WTC11 (cell line): ENCODE data around the gene UCHL1. TPM values are rescaled to one million over a fixed set of nuclear protein-coding genes. Genes with fewer than 3 reads are reported as not detected.

Experiments
- ATAC-seq: fragments of 200-7000 bp; cut with Tn5 transposase; 2 replicates; pipeline ENCODE4 v1.10.0; 2021; ENCODE audit warnings: mild to moderate bottlenecking, moderate library complexity
- CTCF ChIA-PET: fragments of 300-600 bp; sonication (Branson Sonifier 250); formaldehyde crosslinking; loops from one replicate; lab custom pipeline; 2021; ENCODE audit warnings: antibody characterized with exemption; lab: Charles Lee
- POLR2A ChIA-PET: fragments of 350-600 bp; sonication (Branson Sonifier 250); formaldehyde crosslinking; loops from one replicate; lab custom pipeline; 2021; ENCODE audit warnings: antibody characterized with exemption; lab: Charles Lee
- DNase-seq: peaks from one replicate; pipeline ENCODE4 v3.0.0; 2021; ENCODE audit warnings: low spot score
- H3K27ac Mint-ChIP-seq: 2 replicates; pipeline ENCODE4 v1.8.0; 2021; ENCODE audit warnings: mixed read lengths
- H3K27me3 Mint-ChIP-seq: 2 replicates; pipeline ENCODE4 v1.8.0; 2021; ENCODE audit warnings: low read depth, mild to moderate bottlenecking, moderate library complexity, mixed read lengths
- H3K36me3 Mint-ChIP-seq: 2 replicates; pipeline ENCODE4 v1.8.0; 2021; ENCODE audit warnings: mixed read lengths
- H3K4me1 Mint-ChIP-seq: 2 replicates; pipeline ENCODE4 v1.8.0; 2022; ENCODE audit warnings: mixed read lengths
- H3K4me3 Mint-ChIP-seq: 2 replicates; pipeline ENCODE4 v1.8.0; 2021; ENCODE audit warnings: mild to moderate bottlenecking, moderate library complexity, mixed read lengths
- H3K9me3 Mint-ChIP-seq: 2 replicates; pipeline ENCODE4 v1.8.0; 2021; ENCODE audit warnings: mixed read lengths
- ARID4B ChIP-seq: sonication (generic); formaldehyde crosslinking; IDR thresholded peaks from 2 replicates; pipeline ENCODE4 v1.8.0; 2023; ENCODE audit warnings: missing genetic modification reagents, mild to moderate bottlenecking, borderline replicate concordance
- ATF3 ChIP-seq: sonication (generic); formaldehyde crosslinking; conservative IDR thresholded peaks from 2 replicates; pipeline ENCODE4 v1.8.1; 2022; ENCODE audit warnings: mild to moderate bottlenecking, missing genetic modification reagents
- CBFB ChIP-seq: sonication (generic); formaldehyde crosslinking; IDR thresholded peaks from 2 replicates; pipeline ENCODE4 v1.8.1; 2022; ENCODE audit warnings: mild to moderate bottlenecking, low read depth, missing genetic modification reagents
- CREM ChIP-seq: sonication (generic); formaldehyde crosslinking; IDR thresholded peaks from 2 replicates; pipeline ENCODE4 v1.8.1; 2022; ENCODE audit warnings: mild to moderate bottlenecking, missing genetic modification reagents, moderate library complexity
- FOXJ3 ChIP-seq: sonication (generic); formaldehyde crosslinking; IDR thresholded peaks from 2 replicates; pipeline ENCODE4 v1.9.0; 2021; ENCODE audit warnings: missing genetic modification reagents, mild to moderate bottlenecking, borderline replicate concordance
- GRHL2 ChIP-seq: fragments of 250-450 bp; sonication (Bioruptor Pico); IDR thresholded peaks from 2 replicates; pipeline ENCODE4 v1.8.0; 2022; ENCODE audit warnings: mild to moderate bottlenecking, moderate library complexity; ENCODE audit not compliant: insufficient replicate concordance, severe bottlenecking
- JAZF1 ChIP-seq: fragments of 250-450 bp; sonication (Bioruptor Pico); IDR thresholded peaks from 2 replicates; pipeline ENCODE4 v1.9.0; 2021; ENCODE audit warnings: moderate library complexity, mild to moderate bottlenecking, inconsistent platforms
- JUN ChIP-seq: sonication (generic); formaldehyde crosslinking; IDR thresholded peaks from 2 replicates; pipeline ENCODE4 v1.8.0; 2023; ENCODE audit warnings: mild to moderate bottlenecking, missing genetic modification reagents
- MYBL2 ChIP-seq: sonication (generic); formaldehyde crosslinking; IDR thresholded peaks from 2 replicates; pipeline ENCODE4 v1.8.1; 2023; ENCODE audit warnings: mild to moderate bottlenecking, moderate library complexity, missing genetic modification reagents
- NFATC4 ChIP-seq: fragments of 250-450 bp; sonication (Bioruptor Pico); IDR thresholded peaks from 2 replicates; pipeline ENCODE4 v1.9.0; 2021; ENCODE audit warnings: mild to moderate bottlenecking
- PRDM15 ChIP-seq: sonication (generic); formaldehyde crosslinking; IDR thresholded peaks from 2 replicates; pipeline ENCODE4 v1.8.0; 2022; ENCODE audit warnings: missing genetic modification reagents
- PRRX2 ChIP-seq: fragments of 250-450 bp; sonication (Bioruptor Pico); IDR thresholded peaks from 2 replicates; pipeline ENCODE4 v1.8.0; 2021; ENCODE audit warnings: mild to moderate bottlenecking
- SP1 ChIP-seq: sonication (generic); formaldehyde crosslinking; conservative IDR thresholded peaks from 2 replicates; pipeline ENCODE4 v1.8.1; 2022; ENCODE audit warnings: missing genetic modification reagents
- USF2 ChIP-seq: sonication (generic); formaldehyde crosslinking; IDR thresholded peaks from 2 replicates; pipeline ENCODE4 v1.8.1; 2023; ENCODE audit warnings: mild to moderate bottlenecking, missing genetic modification reagents, moderate library complexity
- ZNF232 ChIP-seq: sonication (generic); formaldehyde crosslinking; IDR thresholded peaks from 2 replicates; pipeline ENCODE4 v1.8.0; 2022; ENCODE audit warnings: mild to moderate bottlenecking, missing genetic modification reagents
- total RNA-seq: library from RNA; stranded (reverse); gene quantifications from 3 replicates; pipeline ENCODE4 v1.2.3, GENCODE V29; 2021
- TF ChIP-seq, protein P1 (sequence below): sonication (generic); formaldehyde crosslinking; IDR thresholded peaks from 2 replicates; pipeline ENCODE4 v1.8.0; 2022; ENCODE audit warnings: mild to moderate bottlenecking, missing genetic modification reagents
- TF ChIP-seq, protein P2 (sequence below): sonication (generic); formaldehyde crosslinking; IDR thresholded peaks from 2 replicates; pipeline ENCODE4 v1.8.0; 2022; ENCODE audit warnings: mild to moderate bottlenecking, missing genetic modification reagents
- TF ChIP-seq, protein P3 (sequence below): fragments of 250-450 bp; sonication (Bioruptor Pico); conservative IDR thresholded peaks from 2 replicates; pipeline ENCODE4 v1.9.0; 2021; ENCODE audit warnings: mild to moderate bottlenecking
- TF ChIP-seq, protein P4 (sequence below): fragments of 250-450 bp; sonication (Bioruptor Pico); IDR thresholded peaks from 2 replicates; pipeline ENCODE4 v1.9.0; 2021; ENCODE audit warnings: moderate library complexity, mild to moderate bottlenecking, inconsistent platforms, borderline replicate concordance
- TF ChIP-seq, protein P5 (sequence below): sonication (generic); formaldehyde crosslinking; IDR thresholded peaks from 2 replicates; pipeline ENCODE4 v1.8.1; 2022; ENCODE audit warnings: low read depth, missing genetic modification reagents, borderline replicate concordance

The UCHL1 gene
- total RNA-seq, 1 experiment from 2014 or later = 548 TPM

DNA sequence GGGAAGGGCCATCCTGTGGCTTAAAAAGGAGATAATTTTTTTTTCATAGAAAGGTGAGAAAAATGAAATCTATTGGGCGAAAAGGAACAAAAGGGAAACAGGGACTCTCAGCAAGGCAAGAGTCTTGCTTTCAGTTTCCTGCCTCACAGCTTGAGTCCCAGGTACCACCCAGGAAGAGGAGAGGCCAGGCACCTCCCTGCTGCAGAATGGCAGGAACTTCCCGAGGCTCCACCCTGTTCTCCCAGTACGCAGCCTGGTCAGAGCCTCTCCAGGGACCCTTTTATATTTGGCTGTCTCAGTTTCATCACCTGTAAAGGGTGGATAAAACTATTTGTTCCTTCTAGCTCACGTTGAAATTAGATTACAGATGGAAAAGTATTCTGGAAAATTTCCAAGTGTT, 33.8 kb downstream of the UCHL1 start:
- H3K4me1 Mint-ChIP-seq = no peaks in the 10 kb centered on the region
- ChIA-PET CTCF (interaction anchor here (0.8 to 1.0 kb wide), 2 partner anchors 15 to 382 kb away, joined by 3 read pairs; no protein-coding TSS in a partner anchor), POLR2A (no interaction called here)
- 0 out of 2 replicates have a peak, but pooled peaks cover 2% of the 10 kb centered on the region for H3K27me3 Mint-ChIP-seq
- TF ChIP-seq, protein P1, sequence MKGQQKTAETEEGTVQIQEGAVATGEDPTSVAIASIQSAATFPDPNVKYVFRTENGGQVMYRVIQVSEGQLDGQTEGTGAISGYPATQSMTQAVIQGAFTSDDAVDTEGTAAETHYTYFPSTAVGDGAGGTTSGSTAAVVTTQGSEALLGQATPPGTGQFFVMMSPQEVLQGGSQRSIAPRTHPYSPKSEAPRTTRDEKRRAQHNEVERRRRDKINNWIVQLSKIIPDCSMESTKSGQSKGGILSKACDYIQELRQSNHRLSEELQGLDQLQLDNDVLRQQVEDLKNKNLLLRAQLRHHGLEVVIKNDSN (CRISPR knock-in tag) = no peak
- TF ChIP-seq ATF3 (CRISPR knock-in tag) = no peak
- no peak for TF ChIP-seq CREM (CRISPR knock-in tag)
- no peak for TF ChIP-seq SP1
- no peak for TF ChIP-seq PRDM15 (CRISPR knock-in tag)
- TF ChIP-seq USF2 (CRISPR knock-in tag) = no peak
- TF ChIP-seq ZNF232 (CRISPR knock-in tag) = no peak
- TF ChIP-seq FOXJ3 (CRISPR knock-in tag) = no peak
- TF ChIP-seq, protein P2, sequence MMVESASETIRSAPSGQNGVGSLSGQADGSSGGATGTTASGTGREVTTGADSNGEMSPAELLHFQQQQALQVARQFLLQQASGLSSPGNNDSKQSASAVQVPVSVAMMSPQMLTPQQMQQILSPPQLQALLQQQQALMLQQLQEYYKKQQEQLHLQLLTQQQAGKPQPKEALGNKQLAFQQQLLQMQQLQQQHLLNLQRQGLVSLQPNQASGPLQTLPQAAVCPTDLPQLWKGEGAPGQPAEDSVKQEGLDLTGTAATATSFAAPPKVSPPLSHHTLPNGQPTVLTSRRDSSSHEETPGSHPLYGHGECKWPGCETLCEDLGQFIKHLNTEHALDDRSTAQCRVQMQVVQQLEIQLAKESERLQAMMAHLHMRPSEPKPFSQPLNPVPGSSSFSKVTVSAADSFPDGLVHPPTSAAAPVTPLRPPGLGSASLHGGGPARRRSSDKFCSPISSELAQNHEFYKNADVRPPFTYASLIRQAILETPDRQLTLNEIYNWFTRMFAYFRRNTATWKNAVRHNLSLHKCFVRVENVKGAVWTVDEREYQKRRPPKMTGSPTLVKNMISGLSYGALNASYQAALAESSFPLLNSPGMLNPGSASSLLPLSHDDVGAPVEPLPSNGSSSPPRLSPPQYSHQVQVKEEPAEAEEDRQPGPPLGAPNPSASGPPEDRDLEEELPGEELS = no peak
- TF ChIP-seq MYBL2 (CRISPR knock-in tag) = no peak
- no peak for TF ChIP-seq JUN
- no peak for TF ChIP-seq GRHL2 (CRISPR knock-in tag)
- TF ChIP-seq, protein P3, sequence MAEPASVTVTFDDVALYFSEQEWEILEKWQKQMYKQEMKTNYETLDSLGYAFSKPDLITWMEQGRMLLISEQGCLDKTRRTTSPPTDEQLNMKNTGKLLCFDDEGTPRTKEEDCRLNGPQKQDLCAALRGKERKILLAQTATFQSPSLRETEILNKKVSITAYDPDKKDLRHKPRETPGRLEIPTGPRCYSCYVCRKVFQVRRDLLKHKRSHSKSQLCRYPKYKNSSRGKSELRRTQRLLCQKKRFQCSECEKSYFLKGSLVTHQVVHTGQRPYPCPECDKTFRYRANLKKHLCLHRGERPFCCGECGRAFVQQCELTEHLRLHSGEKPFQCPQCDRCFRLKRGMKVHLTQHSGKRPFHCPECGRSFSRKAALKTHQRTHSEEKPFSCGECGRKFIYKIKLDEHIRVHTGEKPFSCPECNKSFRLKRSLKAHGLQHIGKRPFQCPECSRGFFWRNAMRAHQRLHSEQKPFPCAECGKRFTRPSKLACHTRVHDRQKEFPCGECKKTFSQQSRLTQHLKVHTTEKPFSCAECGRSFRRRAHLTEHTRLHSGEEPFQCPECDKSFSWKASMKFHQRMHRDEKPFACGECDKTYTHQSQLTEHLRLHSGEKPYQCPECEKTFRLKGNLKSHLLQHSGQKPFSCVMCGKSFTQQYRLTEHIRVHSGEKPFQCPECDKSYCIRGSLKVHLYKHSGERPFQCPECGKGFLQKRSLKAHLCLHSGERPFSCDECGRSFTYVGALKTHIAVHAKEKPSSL (CRISPR knock-in tag) = no peak
- no peak for TF ChIP-seq JAZF1
- no peak for TF ChIP-seq ARID4B (CRISPR knock-in tag)
- no peak for TF ChIP-seq PRRX2 (CRISPR knock-in tag)
- TF ChIP-seq, protein P4, sequence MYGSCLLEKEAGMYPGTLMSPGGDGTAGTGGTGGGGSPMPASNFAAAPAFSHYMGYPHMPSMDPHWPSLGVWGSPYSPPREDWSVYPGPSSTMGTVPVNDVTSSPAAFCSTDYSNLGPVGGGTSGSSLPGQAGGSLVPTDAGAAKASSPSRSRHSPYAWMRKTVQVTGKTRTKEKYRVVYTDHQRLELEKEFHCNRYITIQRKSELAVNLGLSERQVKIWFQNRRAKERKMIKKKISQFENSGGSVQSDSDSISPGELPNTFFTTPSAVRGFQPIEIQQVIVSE (CRISPR knock-in tag) = no peak
- TF ChIP-seq, protein P5, sequence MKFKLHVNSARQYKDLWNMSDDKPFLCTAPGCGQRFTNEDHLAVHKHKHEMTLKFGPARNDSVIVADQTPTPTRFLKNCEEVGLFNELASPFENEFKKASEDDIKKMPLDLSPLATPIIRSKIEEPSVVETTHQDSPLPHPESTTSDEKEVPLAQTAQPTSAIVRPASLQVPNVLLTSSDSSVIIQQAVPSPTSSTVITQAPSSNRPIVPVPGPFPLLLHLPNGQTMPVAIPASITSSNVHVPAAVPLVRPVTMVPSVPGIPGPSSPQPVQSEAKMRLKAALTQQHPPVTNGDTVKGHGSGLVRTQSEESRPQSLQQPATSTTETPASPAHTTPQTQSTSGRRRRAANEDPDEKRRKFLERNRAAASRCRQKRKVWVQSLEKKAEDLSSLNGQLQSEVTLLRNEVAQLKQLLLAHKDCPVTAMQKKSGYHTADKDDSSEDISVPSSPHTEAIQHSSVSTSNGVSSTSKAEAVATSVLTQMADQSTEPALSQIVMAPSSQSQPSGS (CRISPR knock-in tag) = no peak
- no peak for TF ChIP-seq NFATC4
- TF ChIP-seq CBFB (CRISPR knock-in tag) = no peak
- no peak overlapping the region for H3K27ac Mint-ChIP-seq
- H3K9me3 Mint-ChIP-seq = peaks cover 50% of the 10 kb centered on the region
- no peak for DNase-seq
- H3K4me3 Mint-ChIP-seq = no peak overlapping the region
- H3K36me3 Mint-ChIP-seq = peaks cover 21% of the 10 kb centered on the region
- no peak for ATAC-seq
